Erythroblast (primary cell): ENCODE data around the gene ARGLU1.
A peak's percentile ranks its signal among the peaks of the same experiment; 100 is the strongest.

ENCODE experiments used
- DNase-seq, 2 experiments: peaks; one replicate each; lab custom pipeline; 2025; lab: John Stamatoyannopoulos, UW
- GATA1 ChIP-seq: IDR thresholded peaks from 2 replicates; pipeline ENCODE4 v1.6.1; 2011; ENCODE audit warnings: low read depth, mild to moderate bottlenecking, control low read depth, low read length, moderate library complexity
- POLR2A ChIP-seq: IDR thresholded peaks from 2 replicates; pipeline ENCODE4 v1.6.1; 2011; ENCODE audit warnings: mild to moderate bottlenecking, low read length

ARGLU1 gene

GRCh38 chr13:106541826-106542225, 26.1 kb downstream of the ARGLU1 start:
- TF ChIP-seq POLR2A (no peak), GATA1 (no peak)
- no peak for DNase-seq

DNA sequence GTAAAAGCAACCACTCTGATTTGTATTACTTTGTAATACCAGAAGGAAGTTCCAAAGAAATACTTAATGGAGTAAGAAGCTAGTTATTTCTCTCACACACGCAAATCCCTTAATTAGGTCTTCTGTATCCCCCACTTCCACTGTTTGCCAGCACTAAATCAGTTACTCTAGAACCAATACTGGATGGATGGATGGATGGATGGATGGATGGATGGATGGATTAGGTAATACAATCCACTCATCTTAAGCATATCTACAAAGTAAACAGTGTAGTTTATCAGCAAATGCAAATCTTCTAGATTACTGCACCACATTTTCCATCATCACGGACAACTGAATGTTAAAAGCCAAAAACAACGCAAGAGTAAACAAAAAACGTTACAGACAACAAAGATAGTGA, 27.3 kb downstream of the ARGLU1 start:
- TF ChIP-seq POLR2A (no peak), GATA1 (no peak)
- DNase-seq, result no peak

DNA sequence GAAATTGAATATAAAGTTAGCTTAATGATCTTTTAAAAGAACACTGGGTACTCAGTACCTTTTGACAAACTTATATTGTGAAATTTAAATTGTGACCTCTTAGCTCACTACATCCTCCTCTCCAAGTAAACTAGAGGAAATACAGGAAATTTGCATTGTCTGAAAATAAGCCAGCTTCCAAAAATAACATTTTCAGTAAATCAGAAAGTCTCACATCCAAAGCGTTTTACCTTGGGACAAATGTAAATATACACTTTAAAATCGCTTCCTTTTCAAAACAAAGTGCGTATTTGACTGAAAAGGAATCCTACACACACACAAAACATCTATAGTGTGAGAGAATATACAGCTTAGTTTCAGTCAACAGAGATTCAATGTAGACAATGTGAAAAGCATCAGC, 30.4 kb downstream of the ARGLU1 start:
- DNase-seq, result no peak
- TF ChIP-seq GATA1 (no peak), POLR2A (no peak)

DNA sequence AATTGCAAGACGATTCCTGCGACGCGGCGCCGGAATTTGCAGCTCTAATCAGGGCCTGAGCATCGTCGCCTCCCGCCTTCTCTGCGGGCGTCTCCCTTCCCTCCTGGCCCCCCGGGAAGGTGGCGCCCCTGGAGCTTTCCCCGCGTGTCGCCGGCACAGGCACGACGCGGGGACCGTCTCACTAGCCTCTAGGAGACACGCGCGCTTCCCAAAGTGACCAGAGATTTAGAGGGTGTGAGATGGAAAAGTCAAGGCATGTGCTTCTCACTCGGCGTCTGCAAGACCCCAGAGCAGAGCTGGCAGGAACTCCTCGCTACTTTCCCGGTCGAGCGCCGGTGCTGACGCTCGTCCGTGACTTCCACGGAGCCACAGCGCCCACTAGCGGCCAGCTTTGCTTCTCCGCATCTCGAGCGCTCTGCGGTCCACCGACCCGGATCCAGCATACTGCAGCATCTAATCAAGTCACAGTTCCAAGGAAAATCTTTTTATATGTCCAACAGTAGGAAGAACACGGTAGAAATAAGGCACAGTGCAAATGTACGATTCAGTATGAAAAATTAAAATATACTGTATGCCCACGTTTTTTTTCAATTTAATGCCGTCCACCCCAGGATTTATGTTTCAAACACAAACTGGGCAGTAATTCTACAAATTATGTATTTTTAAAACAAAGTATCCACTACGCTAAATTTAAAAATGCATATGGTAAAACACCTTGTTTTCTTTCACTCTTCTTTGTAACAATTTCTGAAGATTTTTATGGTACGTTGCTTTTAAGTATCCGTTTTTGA, 31.5 kb downstream of the ARGLU1 start:
- DNase-seq, result peak; percentile 83 to 91
- TF ChIP-seq GATA1 (no peak), POLR2A (no peak)

DNA sequence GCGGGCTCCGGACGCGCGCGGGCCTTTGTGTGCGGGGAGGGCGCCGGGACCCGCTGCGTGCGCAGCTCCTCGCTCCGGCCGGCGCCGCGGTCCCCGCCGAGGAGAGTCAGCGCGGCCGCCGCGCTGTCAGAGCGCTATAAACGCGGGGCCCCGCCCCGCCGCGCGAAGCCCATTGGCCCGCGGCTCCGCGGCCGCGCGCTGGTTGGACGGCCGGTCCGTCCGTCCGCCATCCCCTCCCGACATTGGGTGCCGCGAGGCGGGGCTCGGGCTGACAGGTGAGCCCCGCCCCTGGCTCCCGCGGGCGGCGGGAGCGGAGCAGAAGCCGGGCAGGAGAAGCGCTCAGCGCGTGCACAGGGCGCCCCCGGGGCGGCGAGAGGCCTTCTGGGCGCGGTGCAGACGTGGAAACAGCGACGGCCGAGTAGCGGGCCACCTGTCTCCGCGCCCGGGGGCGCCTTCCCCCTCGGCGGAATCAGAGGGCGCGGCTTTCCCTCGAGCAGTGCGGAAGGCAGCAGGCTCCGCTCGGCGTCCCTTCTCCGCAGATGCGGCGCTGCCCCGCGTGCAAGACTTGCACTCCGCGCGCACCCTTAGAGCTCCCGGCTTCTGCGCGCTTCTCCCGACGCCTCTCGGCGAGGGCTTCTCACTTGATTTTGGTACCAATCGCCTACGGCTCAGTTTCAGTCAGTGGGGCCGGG, 32.2 kb downstream of the ARGLU1 start, which contains the start of gene EFNB2:
TSS of gene EFNB2 (minus strand) at position 111 of the 692 bp plus-strand sequence. CDS start 698 bp downstream, outside the sequence.
- DNase-seq, result peak; percentile 87 to 93
- TF ChIP-seq POLR2A, result peak; percentile 19
- no peak for TF ChIP-seq GATA1

GRCh38 chr13:106534639-106535551, 33.0 kb downstream of the ARGLU1 start:
- peak; percentile 35 to 42 for DNase-seq
- TF ChIP-seq POLR2A, result no peak
- TF ChIP-seq GATA1, result no peak

DNA sequence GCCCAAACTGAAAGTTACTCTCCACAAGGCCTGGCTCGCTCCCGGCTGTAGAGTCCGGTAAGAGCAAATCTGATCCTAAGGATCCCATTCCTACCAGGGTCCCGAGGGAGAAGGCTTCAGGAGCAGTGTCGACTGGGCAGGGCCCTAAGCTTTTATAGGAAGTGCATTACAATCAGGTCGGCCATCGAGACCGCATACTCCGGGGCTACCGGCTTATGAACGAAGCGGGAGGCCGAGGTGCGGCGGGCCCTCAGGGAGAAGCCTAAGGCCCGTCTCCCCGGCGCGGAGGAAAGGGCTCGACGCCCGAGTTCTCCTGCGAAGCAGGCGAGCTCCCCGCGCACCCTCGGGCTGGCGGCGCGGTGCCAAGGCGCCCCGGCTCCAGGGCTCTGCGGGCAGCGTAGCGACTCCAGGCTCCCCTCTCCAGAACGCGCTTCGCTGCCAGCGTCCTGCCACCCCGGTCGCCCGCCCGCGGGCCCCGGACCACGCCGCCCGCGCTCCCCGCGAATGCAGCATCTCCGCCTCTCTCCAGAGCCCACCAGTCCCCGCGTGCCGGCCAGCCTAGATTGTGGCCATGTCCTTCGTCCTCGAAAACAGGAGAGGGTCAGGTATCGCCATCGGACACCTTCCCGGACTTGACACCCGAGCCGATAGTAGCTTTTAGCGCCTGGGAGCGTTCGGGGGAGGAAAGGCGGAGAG, 33.8 kb downstream of the ARGLU1 start:
- DNase-seq, result peak; percentile 16 to 20
- TF ChIP-seq GATA1, result no peak
- TF ChIP-seq POLR2A, result no peak

GRCh38 chr13:106533101-106533942, 34.6 kb downstream of the ARGLU1 start:
- TF ChIP-seq GATA1, result no peak
- DNase-seq, result peak; percentile 49 to 55

DNA sequence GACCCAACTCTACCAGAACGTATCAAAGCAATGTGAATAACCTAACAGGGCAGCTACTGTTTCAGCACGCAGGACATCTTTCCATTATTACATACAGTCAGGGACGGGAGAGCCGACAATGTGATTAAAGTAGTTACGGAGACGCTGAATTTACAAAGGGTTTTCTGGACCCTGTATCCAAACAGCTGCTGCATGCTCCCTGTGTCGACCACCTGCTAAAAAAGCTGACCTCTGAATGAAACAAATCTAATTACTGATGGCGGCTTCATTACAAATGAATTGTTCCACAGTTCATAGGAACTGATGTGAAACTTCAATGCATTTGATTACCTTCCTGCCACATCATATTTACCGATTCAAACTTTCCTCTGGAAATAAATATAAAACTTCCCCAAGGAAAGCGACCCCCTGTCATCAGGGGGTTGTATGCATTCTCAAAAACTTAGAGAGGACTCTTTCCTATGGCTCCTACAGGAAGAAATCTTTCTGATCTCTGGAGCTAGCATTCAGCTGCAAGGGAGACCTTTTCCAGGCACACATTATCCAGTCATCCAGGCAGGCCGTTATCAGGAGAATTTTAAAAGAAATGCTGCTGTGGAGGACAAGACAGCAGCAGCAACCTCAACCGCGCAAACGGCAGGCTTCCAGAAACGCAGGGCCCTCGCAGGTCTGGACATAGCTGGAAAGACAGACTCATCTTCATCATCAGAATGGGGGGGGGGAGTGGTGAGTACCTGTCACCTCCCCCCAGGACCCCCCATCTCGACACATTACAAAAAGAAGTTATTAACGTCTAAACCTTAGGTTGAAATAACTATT, 35.6 kb downstream of the ARGLU1 start:
- DNase-seq, result no peak
- TF ChIP-seq POLR2A (no peak), GATA1 (no peak)

DNA sequence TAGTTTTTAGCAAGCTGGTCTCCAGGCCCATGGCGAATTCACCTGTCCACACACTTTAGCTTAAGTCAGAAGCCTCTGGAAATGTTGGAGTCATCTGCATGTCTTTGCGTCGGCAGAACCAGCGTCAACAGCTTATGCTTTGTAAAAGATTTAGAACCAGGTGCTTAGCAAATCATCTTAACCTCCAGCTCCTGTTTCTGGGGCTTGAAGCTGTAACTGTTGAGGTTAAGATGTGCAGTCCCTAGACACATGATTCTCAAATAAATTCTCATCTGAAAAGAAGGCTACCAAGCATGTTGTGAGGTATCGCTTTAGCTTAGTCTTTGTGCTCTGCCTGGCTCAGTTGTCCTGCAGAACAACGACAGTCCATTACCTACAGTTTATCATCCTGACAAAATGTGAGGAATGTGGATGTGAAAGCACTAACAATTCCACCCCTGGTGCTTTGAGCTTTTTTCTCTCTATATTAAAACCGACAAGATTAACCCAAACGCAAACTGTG, 36.9 kb downstream of the ARGLU1 start:
- DNase-seq, result no peak

DNA sequence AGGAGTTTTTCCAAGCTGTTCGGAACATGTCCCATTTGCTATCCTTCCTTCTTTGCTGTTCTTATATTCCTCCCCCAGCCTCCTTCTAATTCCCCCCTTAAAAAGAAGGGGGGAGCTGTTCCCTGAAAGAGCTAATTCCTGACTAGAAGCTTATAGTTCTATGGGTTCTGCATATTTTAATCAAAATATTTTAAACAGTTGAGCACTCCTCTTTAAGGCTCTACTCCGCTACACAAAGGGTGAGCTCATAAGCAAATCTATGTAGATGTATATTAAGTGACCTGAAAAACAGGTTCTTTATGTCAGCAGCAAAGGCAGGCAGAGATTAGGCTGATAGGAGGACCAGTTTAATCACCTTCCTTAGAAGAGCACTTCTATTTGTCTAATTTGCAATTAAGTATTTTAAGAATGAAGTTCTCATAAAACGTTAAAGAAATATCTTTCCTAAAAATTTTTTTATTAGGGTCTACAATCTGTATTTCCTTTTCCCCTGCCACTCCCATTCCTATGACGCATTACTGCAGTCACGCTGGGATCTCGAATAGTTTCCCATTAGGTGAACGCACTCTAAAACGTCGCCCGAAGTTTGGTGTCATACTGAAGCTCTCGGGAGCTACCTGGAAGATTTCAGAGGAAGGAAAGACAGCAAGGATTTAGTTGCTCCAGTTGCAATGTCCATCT, 37.6 kb downstream of the ARGLU1 start:
- TF ChIP-seq POLR2A, result no peak
- TF ChIP-seq GATA1, result no peak
- DNase-seq, result no peak

More for the DNA sequence above, 36.9 kb downstream of the ARGLU1 start:
- TF ChIP-seq POLR2A, result no peak
